Endothelial cell of umbilical vein (primary cell): ENCODE measurements around the gene ADAMTSL3.

Source experiments
- CTCF ChIP-seq, 2 donors: IDR thresholded peaks; 1 replicate in 1 of 2; 2 replicates in 1 of 2; pipeline ENCODE4 v1.5.1; 2011; ENCODE audit warnings: low read length in 2 of 2, mild to moderate bottlenecking in 2 of 2, moderate library complexity in 2 of 2, control low read depth in 1 of 2, inconsistent platforms in 1 of 2, low read depth in 1 of 2; ENCODE audit not compliant: insufficient read depth in 1 of 2; ENCODE audit errors: extremely low read depth in 1 of 2
- EZH2 ChIP-seq: IDR thresholded peaks from 2 replicates; pipeline ENCODE4 v1.6.1; 2012; ENCODE audit warnings: borderline replicate concordance, low read depth, mild to moderate bottlenecking, moderate library complexity, low read length, inconsistent platforms; ENCODE audit not compliant: severe bottlenecking
- FOS ChIP-seq: IDR thresholded peaks from 2 replicates; pipeline ENCODE4 v1.6.1; 2011; ENCODE audit warnings: mild to moderate bottlenecking, low read length, moderate library complexity, borderline replicate concordance; ENCODE audit not compliant: insufficient read depth
- GATA2 ChIP-seq: IDR thresholded peaks from 2 replicates; pipeline ENCODE4 v1.7.0; 2011; ENCODE audit warnings: low read depth, mild to moderate bottlenecking, moderate library complexity, mixed read lengths, low read length; ENCODE audit not compliant: insufficient read length, insufficient read depth
- JUN ChIP-seq: IDR thresholded peaks from 2 replicates; pipeline ENCODE4 v1.6.1; 2011; ENCODE audit warnings: borderline replicate concordance, low read depth; ENCODE audit not compliant: insufficient read length, insufficient read depth
- MAX ChIP-seq: IDR thresholded peaks from 2 replicates; pipeline ENCODE4 v1.6.1; 2011; ENCODE audit not compliant: insufficient read depth, insufficient read length
- MYC ChIP-seq: IDR thresholded peaks from one replicate; pipeline ENCODE4 v1.6.1; 2011; ENCODE audit warnings: mild to moderate bottlenecking, low read depth, low read length
- POLR2A ChIP-seq: IDR thresholded peaks from 2 replicates; pipeline ENCODE4 v1.6.1; 2012; ENCODE audit warnings: low read depth, mild to moderate bottlenecking, control low read depth, low read length
- POLR2AphosphoS5 ChIP-seq: IDR thresholded peaks from 2 replicates; pipeline ENCODE4 v1.6.1; 2012; ENCODE audit warnings: low read depth, mild to moderate bottlenecking, control low read depth, low read length, moderate library complexity; ENCODE audit not compliant: insufficient read depth

- TF ChIP-seq POLR2A = no peak
- no peak for TF ChIP-seq CTCF (IDR thresholded peaks at IDR 0.05; ENCODE audit: extremely low read depth in 1 of 2, insufficient read depth in 1 of 2, low read depth in 1 of 2, low read length in 2 of 2)
- TF ChIP-seq JUN = no peak
- TF ChIP-seq EZH2 = no peak
- TF ChIP-seq MAX = no peak
- TF ChIP-seq POLR2AphosphoS5 = no peak
- TF ChIP-seq MYC = no peak
- TF ChIP-seq GATA2 = no peak
- TF ChIP-seq FOS = no peak
These were observed 220.0 kb downstream of the ADAMTSL3 start for GRCh38 chr15:83873966-83874365.
